Non-pigmented ciliary epithelial cell (primary cell): ENCODE measurements around the gene PRKCD.

Experiments used
- DNase-seq: peaks from one replicate; pipeline ENCODE4 v3.0.0-alpha.2; 2010; ENCODE audit warnings: low read depth

Gene PRKCD

GRCh38 chr3:53190659-53191058 lies 29.6 kb downstream of the PRKCD start:
- no peak for DNase-seq

DNA sequence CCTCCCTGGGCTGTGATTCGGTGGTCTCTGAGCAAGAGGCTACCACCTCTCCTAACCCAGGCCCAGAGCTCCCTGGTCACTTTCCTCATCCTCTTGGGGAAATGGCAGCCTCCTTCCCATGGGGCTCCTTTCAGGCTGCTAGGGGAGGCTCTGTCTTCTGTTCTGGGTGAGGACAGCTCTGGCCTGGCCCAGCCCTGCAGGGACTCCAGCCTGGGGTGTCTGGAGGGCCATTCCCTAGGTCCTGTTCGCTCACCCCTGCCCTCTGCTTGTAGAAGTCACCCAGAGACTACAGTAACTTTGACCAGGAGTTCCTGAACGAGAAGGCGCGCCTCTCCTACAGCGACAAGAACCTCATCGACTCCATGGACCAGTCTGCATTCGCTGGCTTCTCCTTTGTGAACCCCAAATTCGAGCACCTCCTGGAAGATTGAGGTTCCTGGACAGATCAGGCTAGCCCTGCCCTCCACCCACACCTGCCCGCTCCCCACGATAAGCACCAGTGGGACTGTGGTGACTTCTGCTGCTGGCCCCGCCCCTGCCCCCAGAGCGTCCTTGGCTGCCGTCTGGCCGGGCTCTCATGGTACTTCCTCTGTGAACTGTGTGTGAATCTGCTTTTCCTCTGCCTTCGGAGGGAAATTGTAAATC lies 30.9 kb downstream of the PRKCD start:
- no peak for DNase-seq

DNA sequence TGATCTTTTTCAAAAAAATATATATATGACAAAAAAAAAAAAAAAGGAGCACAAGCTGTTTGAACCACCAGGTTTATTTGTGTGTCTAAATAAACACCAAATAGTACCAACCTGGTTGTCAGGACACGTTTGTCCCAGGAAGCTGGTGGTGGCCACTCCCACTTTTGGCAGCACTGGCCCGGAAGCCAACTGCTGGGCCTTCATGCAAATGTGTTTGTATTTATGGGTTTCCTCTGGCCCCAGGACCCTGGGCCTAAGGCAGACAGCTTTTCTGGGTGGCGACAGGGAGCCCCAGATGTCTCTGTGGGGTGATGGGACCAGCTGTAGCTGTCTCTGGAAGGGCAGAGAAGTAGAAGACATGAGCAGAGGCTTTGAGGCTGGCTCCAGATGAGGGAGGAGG lies 31.6 kb downstream of the PRKCD start:
- no peak for DNase-seq

DNA sequence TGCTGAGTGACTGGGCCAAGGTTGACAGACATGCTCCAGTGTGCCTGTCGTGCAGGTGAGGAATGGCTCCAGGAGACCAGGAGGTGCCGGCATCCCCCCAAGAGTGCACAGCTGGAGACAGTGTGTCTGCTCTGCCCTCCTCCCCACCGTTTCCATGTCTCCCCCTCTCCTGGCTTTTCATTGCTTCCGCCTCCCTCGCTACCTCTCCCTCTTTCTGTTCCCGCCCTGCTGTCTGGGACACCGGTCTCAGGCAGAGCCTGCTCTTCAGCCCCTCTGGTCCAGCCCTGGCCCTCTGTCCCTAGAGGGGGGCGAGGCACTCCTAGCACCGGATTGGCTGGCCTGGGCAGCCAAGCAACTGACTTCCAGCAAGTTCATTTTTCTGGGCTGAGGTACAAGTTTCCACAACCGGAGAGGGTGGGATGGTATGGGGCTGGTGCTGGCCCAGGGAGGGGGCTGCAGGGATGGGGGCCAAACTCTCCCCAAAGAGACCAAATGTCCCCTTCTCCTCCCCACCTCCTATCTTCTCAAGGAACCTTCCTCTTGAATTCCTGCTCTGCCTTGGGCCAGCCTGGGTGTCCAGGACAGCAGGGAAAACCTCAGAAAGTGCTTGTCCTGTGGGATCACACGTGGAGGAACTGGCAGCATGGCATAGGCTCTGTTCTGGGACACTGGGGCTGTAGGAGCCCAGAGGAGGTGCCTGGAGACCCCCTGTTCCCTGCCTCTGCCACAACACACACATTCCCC lies 32.6 kb downstream of the PRKCD start:
- no peak for DNase-seq

- no peak for DNase-seq
These were observed 33.4 kb downstream of the PRKCD start for GRCh38 chr3:53194210-53195065.

DNA sequence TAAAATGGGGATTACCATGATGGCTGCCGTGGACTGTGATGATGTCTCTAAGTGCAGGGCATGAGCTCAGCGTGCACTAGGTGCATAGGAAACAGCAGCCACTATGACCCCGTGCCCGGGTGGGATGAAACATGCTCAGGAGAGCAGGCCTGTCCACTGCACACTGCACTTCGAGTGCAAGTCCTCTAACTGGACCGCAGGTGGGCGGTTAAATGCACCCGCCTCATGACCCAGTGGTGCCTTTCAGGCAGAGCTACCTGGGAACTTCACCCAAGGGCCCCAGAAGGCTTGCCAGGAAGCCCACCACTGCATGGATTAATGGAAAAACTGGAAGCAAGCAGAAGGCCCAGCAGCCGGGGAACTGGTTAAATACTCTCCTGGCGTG lies 34.0 kb downstream of the PRKCD start:
- DNase-seq = no peak

GRCh38 chr3:53195602-53196574 lies 34.9 kb downstream of the PRKCD start:
- DNase-seq = no peak

DNA sequence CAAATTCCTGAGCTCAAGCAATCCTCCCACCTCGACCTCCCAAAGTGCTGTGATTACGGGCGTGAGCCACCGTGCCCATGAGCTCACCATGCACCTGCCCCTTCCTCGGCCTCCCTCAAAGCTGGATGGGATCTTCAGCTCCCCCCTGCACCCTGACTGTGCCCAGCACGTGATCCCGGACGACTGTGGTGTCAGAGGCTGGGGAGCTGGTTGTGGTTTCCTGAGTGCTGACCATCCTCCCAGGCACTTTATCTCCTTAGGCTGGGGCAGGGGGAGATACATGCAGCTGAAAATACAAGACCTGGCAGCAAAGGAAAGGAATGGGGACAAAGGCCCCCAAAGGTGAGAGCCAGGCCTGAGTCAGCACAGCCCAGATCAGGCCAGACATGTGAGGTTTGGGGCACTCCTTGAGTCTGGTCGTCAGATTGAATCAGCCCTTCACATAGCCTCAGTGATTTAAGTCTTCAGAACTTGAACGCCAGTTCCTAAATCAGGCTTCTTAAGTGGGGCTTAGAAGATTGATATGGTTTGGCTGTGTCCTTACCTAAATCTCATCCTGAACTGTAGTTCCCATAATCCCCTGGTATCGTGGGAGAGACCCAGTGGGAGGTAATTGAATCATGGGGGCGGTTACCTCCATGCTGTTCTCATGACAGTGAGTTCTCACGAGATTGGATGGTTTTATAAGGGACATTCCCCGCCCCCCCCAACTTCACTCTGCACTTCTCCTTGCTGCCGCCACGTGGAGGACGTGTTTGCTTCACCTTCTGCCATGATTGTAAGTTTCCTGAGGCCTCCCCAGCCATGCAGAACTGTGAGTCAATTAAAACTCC lies 35.8 kb downstream of the PRKCD start:
- DNase-seq = no peak

DNA sequence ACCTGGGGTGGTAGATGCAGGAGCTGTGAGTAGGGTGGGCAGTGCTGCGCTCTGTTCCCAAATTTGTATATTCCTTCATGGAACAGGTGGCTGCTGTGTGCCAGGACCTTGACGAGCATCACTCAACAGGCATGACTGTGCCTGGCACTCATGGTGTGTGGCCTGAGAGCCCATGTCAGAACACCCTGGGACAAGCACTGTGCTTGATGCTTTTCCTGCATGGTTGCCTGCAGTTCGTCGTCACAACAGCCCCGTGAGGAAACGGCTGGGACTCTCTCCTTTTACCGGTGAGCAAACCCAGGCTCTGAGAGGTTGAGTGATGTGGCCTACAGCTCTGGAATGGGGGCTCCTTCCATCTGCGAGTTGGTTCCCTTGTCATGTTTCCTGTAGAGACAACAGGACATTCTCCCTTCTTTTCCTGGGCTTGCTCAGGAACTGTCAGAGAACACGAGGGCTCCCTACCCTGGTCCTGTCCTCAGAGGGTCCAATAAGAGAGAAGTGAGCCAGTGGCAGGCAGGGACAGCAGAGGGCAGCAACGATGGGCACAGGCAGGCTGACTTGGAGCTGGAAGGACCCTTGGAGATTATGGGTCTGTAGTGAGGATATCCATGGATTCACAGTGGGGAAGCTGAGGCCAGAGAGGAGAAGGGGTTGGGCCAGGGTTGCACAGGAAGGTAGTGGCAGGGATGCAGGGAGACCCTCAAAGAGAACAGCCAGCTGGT lies 37.4 kb downstream of the PRKCD start:
- DNase-seq = no peak

- DNase-seq = no peak
These were observed 38.0 kb downstream of the PRKCD start for GRCh38 chr3:53198996-53199395.

DNA sequence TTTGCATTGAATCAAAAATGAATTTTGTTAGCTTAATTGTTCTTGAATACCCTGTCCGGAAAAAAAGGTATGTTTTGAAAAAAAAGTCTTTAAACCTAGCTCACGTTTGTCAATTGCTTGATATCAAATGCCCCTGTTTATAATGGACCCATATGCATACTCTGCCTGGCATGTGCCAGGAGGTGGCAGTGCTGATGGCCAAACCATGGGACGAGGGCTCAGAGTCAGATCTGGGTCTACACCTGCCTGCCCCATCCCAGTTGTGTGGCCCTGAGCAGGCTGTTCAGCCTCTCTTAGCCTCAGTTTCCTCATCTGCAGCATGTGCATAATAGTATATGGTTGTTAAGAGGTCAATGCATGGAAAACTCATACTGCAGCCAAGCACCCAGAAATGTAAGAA lies 38.8 kb downstream of the PRKCD start:
- no peak for DNase-seq

DNA sequence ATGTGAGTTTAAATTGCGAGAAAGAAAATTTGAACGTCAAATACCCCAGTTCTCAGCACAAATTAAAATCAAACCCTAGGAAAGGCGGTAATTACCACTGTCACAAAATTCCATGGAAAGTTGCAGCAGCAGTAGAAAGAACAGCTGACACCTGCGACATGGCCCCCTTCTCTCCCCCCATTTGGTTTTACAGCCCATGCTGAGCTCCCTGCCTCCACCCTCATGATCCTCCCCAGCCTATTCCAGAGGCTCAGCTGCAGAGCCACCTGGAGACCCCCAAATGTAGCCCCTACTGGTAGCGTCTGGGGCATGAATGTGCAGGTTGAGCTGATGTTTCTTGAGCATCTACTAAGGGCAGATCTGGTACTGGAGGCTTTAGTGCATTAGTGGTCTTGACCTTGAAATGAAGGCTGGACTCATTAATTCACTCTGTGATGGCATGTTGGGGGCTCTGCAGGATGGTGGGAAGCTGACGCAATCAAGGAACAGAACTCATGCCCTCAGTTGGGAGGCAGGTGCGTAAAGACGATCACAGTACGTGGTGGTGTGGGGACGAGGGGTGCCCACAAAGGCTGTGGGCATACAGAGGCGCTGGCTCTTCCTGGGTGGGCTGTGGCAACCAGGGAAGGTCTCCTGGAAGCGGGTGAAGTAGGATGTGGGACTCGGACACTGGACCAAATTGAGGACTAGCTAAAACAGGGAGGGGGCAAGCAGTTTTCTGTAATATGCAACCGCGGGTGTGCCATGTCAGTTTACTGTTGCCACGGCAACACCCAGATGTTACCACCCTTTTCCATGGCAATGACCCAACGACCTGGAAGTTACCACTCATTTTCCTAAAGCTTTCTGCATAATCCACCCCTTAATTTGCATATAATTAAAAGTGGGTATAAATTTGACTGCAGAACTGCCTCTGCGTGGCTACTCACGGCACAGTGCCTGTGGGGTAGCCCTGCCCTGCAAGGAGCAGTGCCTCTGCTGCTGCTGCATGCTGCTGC lies 39.8 kb downstream of the PRKCD start:
- DNase-seq = no peak

DNA sequence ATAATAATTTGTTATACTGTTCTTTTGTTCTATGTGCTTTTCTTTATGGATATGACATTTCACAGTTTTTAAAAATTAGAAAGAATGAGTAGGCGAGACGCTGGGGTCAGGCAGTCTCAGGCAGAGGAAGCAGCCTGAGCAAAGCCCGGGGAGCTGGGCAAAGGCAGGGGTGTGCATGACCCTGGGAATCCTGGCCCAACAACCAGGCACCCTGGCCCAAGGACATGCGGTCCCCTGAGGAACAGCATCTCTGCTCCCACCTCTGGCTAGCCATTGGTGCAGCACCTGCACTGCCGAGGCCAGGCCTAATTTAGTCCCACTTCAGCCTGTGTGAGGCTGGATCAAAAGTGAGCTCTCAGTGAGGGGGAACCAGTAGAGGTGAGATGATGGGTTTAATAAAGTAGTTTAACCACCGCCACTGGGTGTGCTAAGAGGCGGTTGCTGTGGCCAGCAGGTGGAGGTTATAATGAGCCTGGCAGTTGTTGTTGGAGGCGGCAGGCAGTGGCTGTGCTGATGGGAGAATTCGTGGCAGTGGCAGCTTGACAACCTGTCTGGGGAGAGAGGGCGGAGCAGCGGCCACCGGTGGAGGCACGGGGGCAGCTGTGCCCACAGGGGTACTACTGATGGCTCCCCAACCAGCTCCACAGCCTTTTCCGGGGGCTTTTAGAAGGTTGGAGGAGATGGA lies 41.5 kb downstream of the PRKCD start:
- DNase-seq = no peak

- no peak for DNase-seq
These were observed 51.0 kb downstream of the PRKCD start for GRCh38 chr3:53211706-53212702.

- DNase-seq = no peak
These were observed 52.3 kb downstream of the PRKCD start for GRCh38 chr3:53213276-53213675.

- DNase-seq = no peak
These were observed 54.8 kb downstream of the PRKCD start for GRCh38 chr3:53215816-53216215.

- DNase-seq = no peak
These were observed 55.7 kb downstream of the PRKCD start for GRCh38 chr3:53216723-53217122.
